Left lobe of liver (tissue), 2 donors: ENCODE measurements around the gene B4GALT6. TPM values are rescaled to one million over a fixed set of nuclear protein-coding genes. Genes with fewer than 3 reads are reported as not detected.

Source experiments
- ATAC-seq: fragments of 200-7000 bp; cut with Tn5 transposase; one replicate; pipeline ENCODE4 v1.9.1; 2020; ENCODE audit warnings: mild to moderate bottlenecking, moderate library complexity
- DNase-seq: peaks from one replicate; pipeline ENCODE4 v3.0.0-alpha.2; 2020; ENCODE audit warnings: low spot score
- total RNA-seq: library from RNA; stranded (reverse); gene quantifications from one replicate; pipeline ENCODE4 v1.2.1, GENCODE V29; 2021
- donor health status: DM: no; HTN: no; CAD: no; lungs with moderate emphysema.
- donor health status: DM: no; HTN: yes; CAD: no.

Gene B4GALT6
- total RNA-seq, 1 donor from 2014 or later = 2.7 TPM

GRCh38 chr18:31694297-31694696 is 9.9 kb upstream of the B4GALT6 start:
- DNase-seq (no peak), ATAC-seq (no peak)

GRCh38 chr18:31688606-31689005 is 4.2 kb upstream of the B4GALT6 start:
- ATAC-seq (peak; percentile 63), DNase-seq (no peak)

GRCh38 chr18:31686986-31687928 is 2.9 kb upstream of the B4GALT6 start:
- ATAC-seq = no peak
- no peak for DNase-seq

GRCh38 chr18:31686572-31686971 is 2.2 kb upstream of the B4GALT6 start:
- ATAC-seq (no peak), DNase-seq (no peak)

GRCh38 chr18:31685097-31686082 is 1.0 kb upstream of the B4GALT6 start:
- peak; percentile 69 for DNase-seq
- peak; percentile 88 for ATAC-seq

GRCh38 chr18:31683968-31684278 is 458 bp downstream of the B4GALT6 start:
- DNase-seq (no peak), ATAC-seq (no peak)

- DNase-seq (no peak), ATAC-seq (no peak)
These were observed 1.3 kb downstream of the B4GALT6 start for GRCh38 chr18:31683106-31683505.

GRCh38 chr18:31680831-31681568 is 3.4 kb downstream of the B4GALT6 start:
- ATAC-seq (no peak), DNase-seq (no peak)

GRCh38 chr18:31680433-31680811 is 4.0 kb downstream of the B4GALT6 start:
- DNase-seq (no peak), ATAC-seq (peak; percentile 20)

- ATAC-seq = peak; percentile 66
- no peak for DNase-seq
These were observed 4.5 kb downstream of the B4GALT6 start for GRCh38 chr18:31679791-31680432.

- DNase-seq (no peak), ATAC-seq (peak; percentile 23)
These were observed 5.1 kb downstream of the B4GALT6 start for GRCh38 chr18:31679133-31679742.

- DNase-seq = no peak
- no peak for ATAC-seq
These were observed 6.0 kb downstream of the B4GALT6 start for GRCh38 chr18:31678425-31678824.

- no peak for ATAC-seq
- no peak for DNase-seq
These were observed 6.8 kb downstream of the B4GALT6 start for GRCh38 chr18:31677592-31677991.

- DNase-seq (no peak), ATAC-seq (no peak)
These were observed 9.0 kb downstream of the B4GALT6 start for GRCh38 chr18:31675404-31675803.

GRCh38 chr18:31672628-31673135 is 11.7 kb downstream of the B4GALT6 start:
- DNase-seq (no peak), ATAC-seq (no peak)

GRCh38 chr18:31671951-31672350 is 12.4 kb downstream of the B4GALT6 start:
- ATAC-seq = no peak
- DNase-seq = no peak

GRCh38 chr18:31669541-31669940 is 14.8 kb downstream of the B4GALT6 start:
- DNase-seq = no peak

GRCh38 chr18:31667185-31667584 is 17.2 kb downstream of the B4GALT6 start:
- ATAC-seq (no peak), DNase-seq (no peak)

More at GRCh38 chr18:31669541-31669940, 14.8 kb downstream of the B4GALT6 start:
- no peak for ATAC-seq

GRCh38 chr18:31666055-31666454 is 18.3 kb downstream of the B4GALT6 start:
- no peak for ATAC-seq
- no peak for DNase-seq

- ATAC-seq = no peak
- DNase-seq = no peak
These were observed 20.3 kb downstream of the B4GALT6 start for GRCh38 chr18:31664101-31664500.
